GM15510 (cell line): ENCODE measurements around the gene DIRAS1.

Source experiments
- POLR2A ChIP-seq: IDR thresholded peaks from 3 replicates; pipeline ENCODE4 v1.6.1; 2011; ENCODE audit warnings: borderline replicate concordance; ENCODE audit not compliant: insufficient read length; ENCODE audit errors: extremely low read depth

Gene DIRAS1

DNA sequence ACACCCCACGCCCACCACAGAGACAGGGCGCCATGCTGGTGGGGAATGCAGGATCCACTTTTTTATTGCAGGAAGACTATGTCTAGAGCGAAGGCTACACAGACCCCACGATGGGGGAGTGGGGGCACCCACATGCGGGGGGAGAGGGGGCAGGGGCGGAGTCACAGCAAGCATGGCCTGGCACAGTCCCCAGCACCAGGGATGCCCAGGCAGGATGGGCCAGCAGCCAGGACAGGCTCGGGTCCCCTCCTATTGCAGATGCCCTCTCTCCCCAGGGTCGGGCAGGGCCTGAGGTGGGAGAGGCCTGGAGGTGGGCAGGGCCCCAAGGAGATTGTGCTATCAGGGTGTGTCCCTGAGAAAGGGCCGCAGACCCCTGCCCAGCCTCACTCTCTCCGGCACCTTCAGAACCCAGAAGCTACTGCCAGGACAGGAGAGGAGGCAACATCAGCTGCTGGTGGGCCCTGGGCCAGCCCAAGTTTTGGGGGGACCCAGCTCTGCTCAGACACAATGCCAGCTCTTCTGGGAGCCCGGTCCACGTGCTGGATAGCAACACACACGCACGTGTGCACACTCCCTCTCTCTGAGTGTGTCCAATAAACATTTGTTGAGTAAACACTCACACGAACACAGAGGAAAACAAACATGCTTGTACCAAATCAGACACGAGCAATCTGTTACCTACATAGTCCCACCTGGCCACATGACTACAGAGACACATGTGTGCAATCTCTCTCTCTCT is 6.5 kb downstream of the DIRAS1 start:
- no peak for TF ChIP-seq POLR2A

GRCh38 chr19:2711875-2712205 is 9.3 kb downstream of the DIRAS1 start:
- TF ChIP-seq POLR2A, result no peak

DNA sequence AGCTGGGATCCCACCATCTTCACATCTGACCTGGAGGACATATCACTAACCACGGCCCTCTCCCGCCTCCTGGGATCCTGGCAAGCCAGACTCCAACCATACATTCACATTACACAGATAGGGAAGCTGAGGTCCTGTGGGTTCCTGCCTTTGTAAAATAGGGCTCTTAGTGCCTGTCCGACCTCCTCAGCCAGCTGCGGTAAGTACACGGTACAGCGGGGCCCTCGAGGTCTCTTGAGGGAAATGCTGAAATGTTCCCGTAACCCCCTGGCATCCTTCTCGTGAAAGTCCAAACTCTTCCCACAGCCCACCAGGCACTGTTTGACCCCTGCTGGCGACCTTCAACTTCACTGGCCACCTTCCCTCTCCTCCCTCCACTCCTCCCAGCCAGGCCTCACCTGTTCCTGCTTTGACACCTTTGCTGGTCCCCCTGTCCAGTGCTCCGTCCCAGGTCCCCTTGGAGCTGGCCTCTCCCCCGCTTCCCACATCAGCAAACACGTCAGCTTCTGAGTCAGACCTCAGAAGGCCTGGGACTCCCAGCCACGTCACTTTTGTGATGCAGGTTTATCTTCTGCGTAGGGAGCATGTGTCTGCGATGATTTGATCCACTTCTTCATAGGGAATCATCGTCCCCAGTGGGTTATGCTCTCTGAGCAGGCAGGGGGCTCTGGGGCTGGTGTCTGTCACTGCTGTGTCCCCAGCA is 9.8 kb downstream of the DIRAS1 start:
- no peak for TF ChIP-seq POLR2A

DNA sequence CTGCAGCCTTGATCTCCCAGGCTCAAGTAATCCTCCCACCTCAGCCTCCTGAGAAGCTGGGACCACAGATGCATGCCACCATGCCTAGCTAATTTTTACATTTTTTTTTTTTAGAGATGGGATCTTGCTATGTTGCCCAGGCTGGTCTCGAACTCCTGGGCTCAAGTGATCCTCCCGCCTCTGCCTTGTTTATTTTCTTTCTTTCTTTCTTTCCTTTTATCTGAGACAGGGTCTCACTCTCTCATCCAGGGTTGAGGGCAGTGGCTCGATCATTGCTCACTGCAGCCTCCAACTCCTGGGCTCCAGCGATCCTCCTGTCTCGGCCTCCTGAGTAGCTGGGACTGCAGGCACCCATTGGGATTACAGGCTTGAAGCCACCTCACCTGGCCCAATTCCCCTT is 14.9 kb downstream of the DIRAS1 start:
- no peak for TF ChIP-seq POLR2A

- no peak for TF ChIP-seq POLR2A
Measured at GRCh38 chr19:2703691-2704216, 17.4 kb downstream of the DIRAS1 start.

- no peak for TF ChIP-seq POLR2A
Measured at GRCh38 chr19:2703077-2703437, 18.1 kb downstream of the DIRAS1 start.

GRCh38 chr19:2702170-2703076 is 18.7 kb downstream of the DIRAS1 start, which contains the start of gene GNG7:
Gene GNG7 (minus strand): TSS chr19:2702694. CDS start chr19:2520688, 182,006 bp downstream.
- TF ChIP-seq POLR2A, result peak; percentile 85

DNA sequence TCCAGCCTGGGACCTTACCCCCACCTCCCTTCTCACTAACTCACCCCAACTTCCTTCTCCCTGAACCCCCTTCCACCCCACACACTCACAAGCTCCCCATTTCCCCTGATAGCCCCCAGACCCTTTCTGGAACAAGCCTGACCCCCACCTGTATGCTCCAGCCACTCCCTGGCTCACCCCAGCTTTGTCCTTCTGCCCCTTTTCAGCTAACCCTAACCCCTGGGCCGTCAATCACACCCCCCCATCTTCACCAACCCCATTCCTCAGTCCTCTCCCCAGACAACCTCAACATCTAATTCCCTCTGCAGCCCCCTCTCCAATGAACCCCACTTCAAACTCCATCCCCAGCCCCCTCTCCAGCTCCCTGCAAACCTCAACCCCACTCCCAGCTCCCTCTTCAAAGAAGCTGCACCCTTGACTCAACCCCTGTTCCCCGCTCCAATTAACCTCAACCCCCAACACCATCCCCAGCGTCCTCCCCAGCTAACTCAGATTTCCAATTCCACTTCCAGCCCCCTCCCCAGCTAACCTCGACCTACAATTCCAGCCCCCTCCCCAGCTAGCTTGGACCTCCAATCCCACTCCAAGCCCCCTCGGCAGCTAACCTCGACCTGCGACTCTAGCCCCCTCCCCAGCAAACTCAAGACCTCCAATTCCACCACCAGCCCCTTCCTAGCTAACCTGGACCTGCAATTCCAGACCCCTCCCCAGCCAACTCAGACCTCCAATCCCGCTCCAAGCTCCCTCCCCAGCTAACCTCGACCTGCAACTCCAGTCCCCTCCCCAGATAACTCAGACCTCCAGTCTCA is 19.6 kb downstream of the DIRAS1 start:
- TF ChIP-seq POLR2A, result no peak

GRCh38 chr19:2700660-2701360 is 20.4 kb downstream of the DIRAS1 start:
- TF ChIP-seq POLR2A, result no peak

DNA sequence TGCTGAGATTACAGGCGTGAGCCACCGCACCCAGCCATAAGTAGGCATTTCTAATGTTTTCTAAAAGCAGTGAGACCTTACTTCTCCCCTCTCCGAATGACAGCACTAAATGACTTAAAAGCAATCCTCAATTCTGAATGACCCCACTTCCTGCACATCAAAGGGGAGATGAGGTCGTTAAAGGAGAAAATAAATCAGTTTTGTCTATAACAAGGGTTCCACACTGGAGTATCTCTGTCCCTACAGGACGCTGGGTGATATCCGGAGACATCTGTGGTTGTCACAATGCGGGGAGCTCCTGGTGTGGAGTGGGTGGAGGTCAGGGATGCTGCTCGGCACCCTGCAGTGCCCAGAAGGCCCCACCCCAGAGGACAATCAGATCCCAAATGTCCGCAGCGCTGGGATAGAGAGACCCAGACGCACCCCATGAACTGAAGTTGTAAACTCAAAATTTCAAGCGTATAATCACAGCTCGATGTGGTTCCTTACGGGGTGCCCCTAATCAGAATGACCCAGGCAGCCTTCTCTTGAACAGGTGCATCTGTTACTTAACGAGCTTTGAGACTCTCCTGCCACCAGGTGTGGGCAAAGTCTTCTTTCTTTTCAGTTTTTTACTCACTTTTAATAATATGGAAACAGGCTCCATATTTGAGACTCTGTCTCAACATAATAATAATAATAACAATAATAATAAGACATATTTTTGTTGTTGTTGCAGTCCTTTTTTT is 21.6 kb downstream of the DIRAS1 start:
- no peak for TF ChIP-seq POLR2A

DNA sequence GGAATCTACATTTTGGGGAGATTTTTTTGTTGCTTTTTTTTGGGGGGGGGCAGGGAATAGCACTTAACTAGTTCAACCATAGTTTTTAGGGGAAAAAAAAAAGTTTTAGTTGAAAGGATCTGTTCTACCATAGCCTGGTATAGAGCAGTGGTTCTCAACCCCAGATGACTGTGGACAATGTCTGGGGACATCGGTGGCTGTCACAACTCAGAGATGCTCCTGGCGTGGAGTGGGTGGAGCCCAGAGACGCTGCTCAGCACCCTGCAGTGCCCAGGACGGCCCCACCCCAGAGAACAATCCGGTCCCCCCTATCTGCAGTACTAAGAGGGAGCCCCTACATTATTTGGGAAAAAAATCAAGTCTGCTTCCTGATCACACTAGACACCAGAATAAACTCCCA is 27.0 kb downstream of the DIRAS1 start:
- TF ChIP-seq POLR2A, result no peak

DNA sequence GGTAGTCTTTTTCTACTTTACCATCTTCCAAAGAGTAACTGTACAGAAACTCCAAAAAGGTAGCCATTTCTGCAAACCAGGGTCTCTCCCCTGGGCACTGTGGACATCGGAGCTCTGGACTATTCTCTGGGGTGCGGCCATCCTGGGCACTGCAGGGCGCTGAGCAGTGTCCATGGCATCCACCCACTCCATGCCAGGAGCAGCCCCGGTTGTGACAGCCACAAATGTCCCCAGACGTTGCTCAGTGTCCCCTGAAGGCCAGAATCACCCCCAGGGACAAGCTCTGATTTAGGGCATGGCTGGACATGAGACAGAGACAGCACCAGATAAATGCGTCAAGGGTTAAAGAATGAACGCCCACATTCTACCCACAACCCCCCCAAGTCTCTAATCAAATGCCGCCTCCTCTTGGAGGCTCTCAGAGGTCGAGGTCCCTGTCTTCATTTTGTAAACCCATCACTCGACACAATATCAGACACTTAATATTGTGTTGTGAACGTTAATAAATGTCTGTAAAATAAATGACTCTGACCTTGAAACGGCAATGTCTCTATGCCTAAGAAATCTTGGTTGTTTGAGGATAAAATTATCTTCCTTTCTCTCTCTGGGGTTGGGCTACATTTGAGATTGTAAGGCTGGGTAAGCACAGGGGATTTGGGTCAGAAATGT is 27.5 kb downstream of the DIRAS1 start:
- TF ChIP-seq POLR2A, result no peak
